GM18520 (cell line): ENCODE results near the gene ANGPTL4.
"Not testable (repeated sequence)": the region's sequence is repeated elsewhere in the genome, so short reads cannot be mapped to it uniquely, and the experiment has no call there.

Experiments
- ATAC-seq: cut with Tn5 transposase; IDR thresholded peaks from one replicate; pipeline ENCODE4 v1.9.1; 2021; ENCODE audit not compliant: unreplicated experiment

ANGPTL4 gene

GRCh38 chr19:8361921-8362793 lies 1.8 kb upstream of the ANGPTL4 start:
- no peak for ATAC-seq

GRCh38 chr19:8366121-8366581 lies 2.2 kb downstream of the ANGPTL4 start:
- ATAC-seq = no peak

DNA sequence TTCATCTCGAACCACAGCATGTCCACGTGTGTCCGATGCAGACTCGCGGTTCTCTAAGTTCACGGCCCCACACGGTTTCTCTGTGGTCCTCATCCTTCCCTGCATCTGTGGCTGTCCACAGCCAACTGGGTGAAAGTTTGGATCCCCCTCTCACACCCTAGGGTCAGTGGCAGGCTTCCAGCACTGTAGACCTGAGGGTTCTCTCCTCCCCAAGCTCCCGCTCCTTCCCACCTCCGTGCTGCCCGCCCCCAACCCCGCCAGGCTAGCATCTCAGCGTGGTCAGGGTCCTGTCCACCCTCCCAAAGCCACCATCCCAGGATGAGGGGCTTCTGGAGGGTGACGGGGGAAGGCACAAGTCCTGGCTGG lies 3.0 kb downstream of the ANGPTL4 start:
- no peak for ATAC-seq

- ATAC-seq = no peak
These were observed 3.5 kb downstream of the ANGPTL4 start for GRCh38 chr19:8367327-8368001.

- no peak for ATAC-seq
These were observed 6.4 kb downstream of the ANGPTL4 start for GRCh38 chr19:8370176-8371010.

DNA sequence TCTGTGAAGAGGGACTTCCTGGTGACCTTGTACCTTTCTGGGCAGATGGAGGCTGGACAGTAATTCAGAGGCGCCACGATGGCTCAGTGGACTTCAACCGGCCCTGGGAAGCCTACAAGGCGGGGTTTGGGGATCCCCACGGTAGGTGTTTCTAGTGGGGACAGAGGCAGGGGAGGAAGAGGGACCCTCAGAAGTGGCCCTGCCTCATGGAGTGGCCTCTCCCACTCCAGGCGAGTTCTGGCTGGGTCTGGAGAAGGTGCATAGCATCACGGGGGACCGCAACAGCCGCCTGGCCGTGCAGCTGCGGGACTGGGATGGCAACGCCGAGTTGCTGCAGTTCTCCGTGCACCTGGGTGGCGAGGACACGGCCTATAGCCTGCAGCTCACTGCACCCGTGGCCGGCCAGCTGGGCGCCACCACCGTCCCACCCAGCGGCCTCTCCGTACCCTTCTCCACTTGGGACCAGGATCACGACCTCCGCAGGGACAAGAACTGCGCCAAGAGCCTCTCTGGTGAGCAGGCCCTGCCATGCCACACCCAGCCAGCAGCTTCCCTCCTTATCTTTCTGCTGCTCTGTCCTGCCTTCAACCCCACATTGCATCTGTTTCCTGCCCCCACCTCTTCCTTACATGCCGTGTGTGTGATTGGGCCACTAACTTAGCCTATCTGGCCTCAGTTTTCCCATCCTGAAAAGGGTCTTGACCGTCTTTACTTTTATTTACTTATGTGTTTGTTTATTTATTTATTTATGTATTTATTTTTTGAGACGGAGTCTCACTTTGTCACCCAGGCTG lies 7.3 kb downstream of the ANGPTL4 start:
- ATAC-seq = no peak

GRCh38 chr19:8373867-8374813 lies 10.2 kb downstream of the ANGPTL4 start:
- no peak for ATAC-seq

DNA sequence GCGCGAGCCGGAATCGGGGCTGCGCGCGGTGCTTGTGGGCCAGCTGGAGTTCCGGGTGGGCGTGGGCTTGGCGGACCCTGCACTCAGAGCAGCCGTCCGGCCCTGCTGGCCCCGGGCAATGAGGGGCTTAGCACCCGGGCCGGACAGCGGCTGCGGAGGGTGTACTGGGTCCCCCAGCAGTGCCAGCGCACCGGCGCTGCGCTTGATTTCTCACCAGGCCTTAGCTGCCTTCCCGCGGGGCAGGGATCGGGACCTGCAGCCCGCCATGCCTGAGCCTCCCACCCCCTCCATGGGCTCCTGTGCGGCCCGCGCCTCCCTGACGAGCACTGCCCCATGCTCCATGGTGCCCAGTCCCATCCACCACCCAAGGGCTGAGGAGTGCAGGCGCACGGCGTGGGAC lies 11.8 kb downstream of the ANGPTL4 start:
- not testable (repeated sequence) for ATAC-seq

- ATAC-seq = not testable (repeated sequence)
These were observed 12.5 kb downstream of the ANGPTL4 start for GRCh38 chr19:8376373-8376974.

GRCh38 chr19:8377598-8377997 lies 13.6 kb downstream of the ANGPTL4 start:
- ATAC-seq = no peak

- ATAC-seq = not testable (repeated sequence)
These were observed 15.4 kb downstream of the ANGPTL4 start for GRCh38 chr19:8379156-8379891.

- ATAC-seq = not testable (repeated sequence)
These were observed 20.6 kb downstream of the ANGPTL4 start for GRCh38 chr19:8384569-8384968.

DNA sequence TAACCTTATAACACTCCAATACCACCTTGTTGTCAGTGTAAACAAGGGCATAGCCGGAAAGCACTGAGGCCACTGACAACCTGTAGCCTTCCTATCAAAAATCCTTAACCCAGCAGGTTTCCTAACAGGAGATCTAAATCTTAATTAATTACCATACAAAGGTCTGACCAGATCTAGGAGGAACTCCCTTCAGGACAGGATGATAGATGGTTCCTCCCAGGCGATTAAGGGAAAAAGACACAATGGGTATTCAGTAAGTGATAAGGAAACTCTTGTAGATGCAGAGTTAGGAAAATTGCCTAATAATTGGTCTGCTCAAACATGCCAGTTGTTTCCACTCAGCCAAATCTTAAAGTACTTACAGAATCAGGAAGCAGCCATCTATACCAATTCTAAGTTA lies 21.1 kb downstream of the ANGPTL4 start:
- not testable (repeated sequence) for ATAC-seq

DNA sequence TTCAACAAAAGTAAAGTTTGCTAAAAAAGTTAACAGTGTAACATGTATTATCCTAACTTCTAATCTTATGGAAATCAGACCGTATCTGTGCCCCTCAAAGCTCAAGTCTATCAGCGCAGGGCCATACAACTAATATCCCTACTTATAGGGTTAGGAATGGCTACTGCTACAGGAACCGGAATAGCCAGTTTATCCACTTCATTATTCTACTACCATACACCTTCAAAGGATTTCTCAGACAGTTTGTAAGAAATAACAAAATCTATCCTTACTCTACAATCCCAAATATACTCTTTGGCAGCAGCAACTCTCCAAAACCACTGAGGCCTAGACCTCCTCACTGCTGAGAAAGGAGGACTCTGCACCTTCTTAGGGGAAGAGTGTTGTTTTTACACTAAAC lies 21.6 kb downstream of the ANGPTL4 start:
- not testable (repeated sequence) for ATAC-seq

DNA sequence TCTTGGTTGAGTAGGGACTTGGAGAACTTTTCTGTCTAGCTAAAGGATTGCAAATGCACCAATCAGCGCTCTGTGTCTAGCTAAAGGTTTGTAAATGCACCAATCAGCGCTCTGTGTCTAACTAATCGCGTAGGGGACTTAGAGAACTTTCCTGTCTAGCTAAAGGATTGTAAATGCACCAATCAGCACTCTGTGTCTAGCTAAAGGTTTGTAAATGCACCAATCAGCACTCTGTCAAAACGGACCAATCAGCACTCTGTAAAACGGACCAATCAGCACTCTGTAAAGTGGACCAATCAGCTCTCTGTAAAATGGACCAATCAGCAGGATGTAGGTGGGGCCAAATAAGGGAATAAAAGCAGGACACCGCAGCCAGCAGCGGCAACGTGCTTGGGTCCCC lies 22.5 kb downstream of the ANGPTL4 start:
- not testable (repeated sequence) for ATAC-seq

DNA sequence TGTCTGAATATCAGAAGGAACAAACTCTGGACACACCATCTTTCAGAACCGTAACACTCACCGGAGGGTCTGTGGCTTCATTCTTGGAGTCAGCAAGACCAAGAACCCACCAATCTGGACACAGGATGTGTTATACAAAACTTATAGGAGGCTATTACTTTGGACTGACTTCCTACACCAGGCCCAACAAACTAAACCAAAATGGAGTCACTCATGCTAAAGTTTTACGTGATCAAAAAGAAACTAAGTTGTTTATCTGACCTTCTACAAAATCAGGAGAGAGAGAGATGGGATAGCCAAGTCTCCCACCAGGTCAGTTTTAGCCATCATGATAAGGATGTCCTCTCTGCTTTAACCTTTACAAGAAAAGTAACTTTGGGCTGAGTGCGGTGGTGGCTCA lies 23.0 kb downstream of the ANGPTL4 start:
- ATAC-seq = no peak

- ATAC-seq = no peak
These were observed 24.0 kb downstream of the ANGPTL4 start for GRCh38 chr19:8387688-8388611.
